GM21786 (cell line): ENCODE results near the gene ZNF740.
"Not testable (repeated sequence)": the region's sequence is repeated elsewhere in the genome, so short reads cannot be mapped to it uniquely, and the experiment has no call there.

Source experiments
- ATAC-seq: cut with Tn5 transposase; IDR thresholded peaks from one replicate; pipeline ENCODE4 v1.9.1; 2021; ENCODE audit not compliant: unreplicated experiment

ZNF740 gene, protein sequence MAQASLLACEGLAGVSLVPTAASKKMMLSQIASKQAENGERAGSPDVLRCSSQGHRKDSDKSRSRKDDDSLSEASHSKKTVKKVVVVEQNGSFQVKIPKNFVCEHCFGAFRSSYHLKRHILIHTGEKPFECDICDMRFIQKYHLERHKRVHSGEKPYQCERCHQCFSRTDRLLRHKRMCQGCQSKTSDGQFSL

DNA sequence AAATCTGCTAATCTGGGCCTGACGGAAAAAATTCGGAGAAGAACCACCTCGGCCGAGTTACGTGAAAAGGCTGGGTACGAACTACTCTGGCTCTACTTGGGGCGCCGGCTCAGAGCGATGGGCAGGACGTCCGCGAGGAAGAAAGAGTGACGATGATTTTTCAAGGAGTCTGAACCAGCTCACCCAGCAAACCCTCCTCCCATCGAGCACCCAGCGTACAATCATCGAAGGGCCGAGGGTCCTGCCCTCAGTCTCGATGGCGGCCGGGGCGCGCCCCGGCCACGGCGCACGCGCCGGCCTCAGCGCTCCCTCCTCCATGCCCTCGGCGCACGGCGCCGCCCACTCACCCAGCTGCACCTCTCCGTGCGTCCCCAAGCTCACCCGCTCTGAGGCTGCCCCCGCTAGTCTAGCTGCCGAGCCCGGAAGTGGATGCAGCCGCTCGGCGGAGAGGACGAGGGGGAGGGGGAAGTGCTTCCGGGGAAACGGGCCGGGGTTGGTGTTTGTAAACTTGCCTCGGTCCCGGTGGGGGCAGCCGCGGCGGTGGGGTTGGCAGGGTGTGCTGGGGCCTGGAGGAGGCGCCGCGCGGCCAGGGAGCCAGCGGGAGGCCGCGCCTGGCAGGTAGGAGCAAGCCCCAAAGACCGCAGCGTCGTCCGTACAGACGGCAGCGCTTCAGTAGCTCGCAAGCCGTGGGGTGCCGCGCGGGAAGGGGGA, at the start of gene ZNF740, which contains the start of gene CSAD:
ZNF740 (plus strand) TSS at position 503 of the 711 bp plus-strand sequence. CDS start 1,262 bp downstream, outside the sequence.
CSAD (minus strand) TSS at position 706 of the 711 bp plus-strand sequence. CDS start 7,455 bp downstream, outside the sequence.
- peak; percentile 91 for ATAC-seq

- no peak for ATAC-seq
Observed at GRCh38 chr12:53131844-53132243, 48.7 kb upstream of the ZNF740 start.

DNA sequence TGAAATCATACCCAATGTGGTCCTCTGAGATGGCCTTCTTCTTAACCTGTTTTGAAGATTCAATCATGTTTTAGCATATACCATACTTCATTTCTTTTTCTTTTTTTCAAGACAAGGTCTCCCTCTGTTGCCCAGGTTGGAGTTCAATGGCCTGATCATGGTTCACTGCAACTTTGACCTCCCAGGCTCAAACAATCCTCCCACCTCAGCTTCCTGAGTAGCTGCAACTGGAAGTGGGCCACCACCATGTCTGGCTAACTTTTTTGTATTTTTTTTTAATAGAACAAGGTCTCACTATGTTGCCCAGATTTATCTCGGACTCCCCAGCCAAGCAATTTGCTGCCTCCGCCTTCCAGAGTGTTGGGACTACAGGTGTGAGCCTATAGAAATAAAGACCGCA, 46.8 kb upstream of the ZNF740 start:
- no peak for ATAC-seq

GRCh38 chr12:53143355-53143754, 37.2 kb upstream of the ZNF740 start:
- ATAC-seq = no peak

- ATAC-seq = no peak
Observed at GRCh38 chr12:53145383-53146260, 34.9 kb upstream of the ZNF740 start.

- no peak for ATAC-seq
Observed at GRCh38 chr12:53147181-53147580, 33.3 kb upstream of the ZNF740 start.

DNA sequence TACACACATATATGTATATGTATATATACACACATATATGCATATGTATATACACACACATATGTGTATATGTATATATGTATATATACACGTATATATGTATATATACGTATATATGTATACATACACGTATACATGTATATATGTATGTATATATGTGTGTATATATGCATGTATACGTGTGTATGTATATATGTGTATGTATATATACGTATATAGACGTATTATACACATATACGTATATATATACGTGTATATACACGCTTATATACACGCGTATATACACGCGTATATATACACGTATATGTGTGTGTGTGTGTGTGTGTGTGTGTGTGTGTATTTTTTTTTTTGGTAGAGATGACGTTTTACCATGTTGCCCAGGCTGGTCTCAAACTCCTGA, 32.9 kb upstream of the ZNF740 start:
- no peak for ATAC-seq

GRCh38 chr12:53151039-53151438, 29.5 kb upstream of the ZNF740 start:
- no peak for ATAC-seq

GRCh38 chr12:53152390-53152789, 28.1 kb upstream of the ZNF740 start:
- no peak for ATAC-seq

DNA sequence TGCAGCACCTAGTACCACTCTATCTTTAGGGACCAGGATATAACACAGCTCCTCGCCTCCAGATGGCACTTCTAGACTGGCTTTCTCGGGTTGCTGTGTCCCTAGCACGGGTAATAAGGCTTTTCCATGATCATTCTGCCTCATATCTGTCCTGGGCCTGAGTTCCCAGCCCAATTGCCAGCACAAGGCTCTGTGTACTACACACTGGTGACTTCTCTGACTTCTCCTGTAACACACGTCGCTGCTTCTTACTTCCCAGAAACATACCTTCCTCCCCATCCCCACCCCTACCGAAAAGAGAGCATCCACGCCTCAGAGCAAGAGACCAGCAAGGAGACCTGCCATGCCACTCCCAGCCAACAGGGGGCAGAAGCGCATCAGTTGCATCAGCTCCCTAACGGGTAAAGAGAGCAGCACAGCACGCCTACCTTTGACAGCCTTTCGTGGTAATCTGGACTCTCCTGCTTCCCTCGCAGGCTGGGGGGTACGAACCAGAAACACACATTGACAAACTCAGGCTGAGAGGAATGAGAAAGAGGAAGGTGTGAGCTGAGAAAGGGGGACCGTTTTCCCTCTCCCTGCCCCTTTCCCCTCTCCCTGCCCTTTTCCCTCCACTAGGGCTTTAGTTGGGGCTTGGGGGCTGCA, 21.2 kb upstream of the ZNF740 start:
- peak; percentile 69 for ATAC-seq

DNA sequence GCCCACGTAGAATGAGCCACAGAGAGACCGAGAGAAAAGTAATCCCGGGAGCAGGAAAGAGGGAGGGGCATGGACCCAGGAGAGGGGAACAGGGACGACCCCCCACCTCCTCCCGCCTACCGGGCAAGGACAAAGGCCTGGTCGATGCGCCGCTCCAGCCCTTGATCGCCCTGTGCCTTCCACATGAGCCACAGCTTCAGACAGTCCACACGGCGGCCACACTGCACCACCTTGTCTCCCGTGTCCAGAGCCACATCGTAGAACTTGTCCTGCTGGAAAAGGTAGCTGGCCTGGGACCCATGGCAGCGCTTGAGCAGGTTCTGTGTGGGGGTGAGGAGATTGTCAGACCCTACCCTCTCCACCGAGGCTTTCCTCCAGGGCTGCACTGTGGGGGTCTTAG, 20.5 kb upstream of the ZNF740 start:
- no peak for ATAC-seq

- ATAC-seq = no peak
Observed at GRCh38 chr12:53160673-53161072, 19.8 kb upstream of the ZNF740 start.

DNA sequence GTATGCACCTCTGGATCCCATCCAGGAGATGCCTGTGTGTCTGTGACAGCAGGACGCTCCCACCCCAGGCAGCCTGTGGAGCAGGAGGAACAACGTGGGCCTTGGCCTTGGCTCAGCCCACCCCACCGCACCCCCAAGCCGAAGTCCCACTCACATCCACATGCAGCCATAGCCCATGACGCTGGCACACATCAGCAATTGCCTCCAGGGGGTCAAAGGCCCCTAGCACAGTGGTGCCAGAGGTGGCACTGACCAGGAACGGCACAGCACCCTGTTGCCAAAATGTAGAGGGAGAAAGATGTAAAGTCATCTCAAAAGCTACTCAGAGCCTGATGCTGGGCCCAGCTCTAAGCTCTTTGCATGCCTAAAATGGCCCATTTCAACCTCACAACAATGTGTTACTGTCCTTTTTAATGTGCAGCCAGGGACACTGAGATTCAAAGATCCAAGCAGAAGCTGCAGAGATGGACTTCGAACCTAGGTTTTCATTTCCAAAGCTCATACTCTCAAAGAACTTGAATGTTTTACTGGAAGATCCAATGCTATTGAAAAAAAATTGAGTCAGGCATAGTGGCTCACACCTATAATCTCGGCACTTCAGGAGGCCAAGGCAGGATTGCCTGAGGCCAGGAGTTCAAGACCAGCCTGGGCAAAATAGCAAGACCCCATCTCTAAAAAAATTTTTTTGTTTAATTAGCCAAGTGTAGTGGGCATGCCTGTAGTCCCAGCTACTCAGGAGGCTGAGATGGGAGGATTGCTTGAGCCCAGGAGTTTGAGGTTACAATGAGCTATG, 19.2 kb upstream of the ZNF740 start:
- ATAC-seq = no peak

DNA sequence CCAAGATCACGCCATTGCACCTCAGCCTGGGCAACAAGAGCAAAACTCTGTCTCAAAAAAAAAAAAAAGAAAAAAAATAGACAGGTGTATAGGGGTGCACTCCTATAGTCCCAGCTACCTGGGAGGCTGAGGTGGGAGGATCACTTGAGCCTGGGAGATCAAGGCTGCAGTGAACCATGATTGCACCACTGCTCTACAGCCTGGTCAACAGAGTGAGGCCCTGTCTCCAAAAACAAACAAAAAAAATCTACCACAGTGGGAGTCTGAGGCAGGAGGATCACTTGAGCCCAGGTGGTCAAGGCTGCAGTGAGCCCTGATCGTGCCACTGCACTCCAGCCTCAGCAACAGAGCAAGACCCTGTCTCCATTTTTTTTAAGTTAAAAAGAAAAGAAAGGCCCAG, 17.5 kb upstream of the ZNF740 start:
- ATAC-seq = not testable (repeated sequence)

DNA sequence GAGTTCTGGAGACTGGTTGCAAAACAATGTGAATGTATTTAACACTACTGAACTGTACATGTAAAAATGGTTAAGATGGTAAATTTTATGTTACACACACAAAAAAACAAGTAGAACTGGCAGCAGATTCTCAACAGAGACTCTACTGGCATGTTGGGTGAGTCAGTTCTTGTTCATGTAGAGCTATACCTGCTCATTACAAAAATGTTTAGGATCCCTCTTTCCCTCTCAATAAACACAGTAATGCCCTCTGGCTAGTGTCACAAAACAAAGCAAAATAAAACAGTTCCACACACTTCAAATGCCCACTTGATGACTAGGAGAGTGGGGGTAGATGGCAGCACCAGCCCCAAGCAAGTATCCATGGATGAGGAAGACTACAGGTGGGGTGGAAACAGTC, 13.7 kb upstream of the ZNF740 start:
- no peak for ATAC-seq

DNA sequence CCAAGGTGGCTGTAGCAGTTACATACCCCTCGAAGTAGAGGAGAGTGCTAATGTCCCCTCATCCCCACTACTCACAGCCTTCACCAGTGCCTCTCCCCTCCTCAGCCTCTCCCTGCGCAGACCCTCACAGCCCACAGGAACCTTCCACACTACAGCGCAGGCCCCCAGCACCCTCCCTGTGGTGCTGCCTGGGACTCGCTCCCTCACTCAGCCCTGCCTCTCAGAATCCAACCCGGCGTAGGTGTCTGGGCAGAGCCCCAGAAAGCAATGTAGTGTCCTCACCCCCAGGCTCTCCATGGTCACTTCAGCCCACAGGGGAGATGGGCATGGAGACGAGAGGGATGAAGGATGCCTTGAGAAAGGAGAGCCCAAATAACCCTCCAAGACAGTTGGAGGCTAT, 10.9 kb upstream of the ZNF740 start:
- no peak for ATAC-seq

DNA sequence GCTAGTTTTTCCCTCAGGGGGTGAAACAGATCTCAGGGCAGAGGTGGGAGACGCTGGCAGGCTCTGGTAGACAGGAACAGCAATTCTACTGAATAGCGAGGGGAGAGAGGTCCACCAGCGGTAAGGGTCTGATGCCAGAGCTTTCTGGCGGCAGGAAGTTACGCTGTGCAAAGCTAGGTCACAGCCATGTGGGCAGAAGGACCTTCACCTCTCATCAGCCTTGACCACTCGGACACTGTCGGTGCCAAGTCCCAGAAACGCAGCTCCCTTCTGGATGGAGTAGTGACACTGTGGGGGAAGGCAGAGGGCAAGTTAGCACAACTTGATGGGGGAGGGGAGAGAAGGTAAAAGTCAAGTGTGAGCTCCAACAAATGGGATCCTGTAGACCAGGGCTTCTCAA, 10.3 kb upstream of the ZNF740 start:
- ATAC-seq = no peak

DNA sequence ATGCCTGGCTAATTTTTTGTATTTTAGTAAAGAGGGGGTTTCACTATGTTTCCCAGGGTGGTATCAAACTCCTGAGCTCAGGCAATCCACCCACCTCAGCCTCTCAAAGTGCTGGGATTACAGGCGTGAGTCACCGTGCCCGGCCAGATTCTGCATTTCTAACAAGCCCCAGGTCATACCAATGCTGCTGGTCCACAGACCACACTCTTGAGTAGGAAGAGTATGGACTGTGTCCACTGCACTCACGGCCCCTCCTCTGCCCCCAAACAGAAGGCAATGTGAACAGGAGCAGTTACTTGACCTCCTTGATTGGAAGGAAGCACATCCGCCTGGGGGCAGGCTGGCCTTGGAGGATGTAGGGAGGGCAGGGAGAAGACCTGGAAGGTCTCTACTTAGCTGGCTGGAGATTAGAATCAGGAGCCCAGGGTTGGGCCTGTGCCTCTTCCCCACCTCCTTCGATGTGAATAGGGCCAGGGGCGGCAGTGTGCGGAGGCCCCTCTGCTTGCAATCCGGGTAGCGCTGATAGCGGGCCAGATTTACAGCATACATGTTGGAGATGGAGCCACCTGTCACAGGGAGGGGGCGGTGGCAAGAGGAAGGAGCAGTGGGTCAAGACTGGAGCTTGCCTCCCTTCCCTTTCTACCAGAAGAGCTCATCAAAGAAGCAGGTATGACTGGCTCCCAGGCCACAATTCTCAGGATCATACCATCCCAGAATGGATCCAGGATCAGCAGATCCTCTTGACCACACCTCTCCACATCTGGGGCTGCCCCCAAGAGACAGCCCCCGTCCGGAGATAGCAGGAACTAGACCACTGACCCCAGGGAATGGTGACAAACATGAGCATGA, 9.4 kb upstream of the ZNF740 start:
- no peak for ATAC-seq

- no peak for ATAC-seq
Observed at GRCh38 chr12:53171725-53172329, 8.7 kb upstream of the ZNF740 start.
